Activated T-cell treated with anti-CD3 and anti-CD28 coated beads, Interleukin-2, amount 50 U/mL, for 72 hours (primary cell): Measurements from ENCODE around the gene TPP1. TPM values are rescaled to one million over a fixed set of nuclear protein-coding genes. Genes with fewer than 3 reads are reported as not detected.

Source experiments
- total RNA-seq, 2 donors: library from RNA; stranded (reverse); gene quantifications; one replicate each; pipeline ENCODE4 v1.2.3, GENCODE V29; 2022

The TPP1 gene
- total RNA-seq, 2 donors from 2014 or later = 56.0 to 62.1 TPM

Other genes with a start within 250 kb of the TPP1 start
- 10 to 100 TPM; 21.7 to 25.9 TPM for gene SMPD1, start 228.9 kb downstream of the TPP1 start, total RNA-seq
- gene APBB1, start 200.3 kb downstream of the TPP1 start, total RNA-seq = 10 to 100 TPM; 42.0 to 63.8 TPM
- gene HPX, start 178.4 kb downstream of the TPP1 start, total RNA-seq = 1 to 10 TPM; 1.2 to 1.6 TPM
- gene TRIM3, start 145.5 kb downstream of the TPP1 start, total RNA-seq = 1 to 10 TPM; 8.4 to 9.2 TPM
- gene ARFIP2, start 138.1 kb downstream of the TPP1 start, total RNA-seq = 10 to 100 TPM; 45.9 to 48.2 TPM
- 10 to 100 TPM; 32.7 to 35.1 TPM for gene TIMM10B, start 137.9 kb downstream of the TPP1 start, total RNA-seq
- gene DNHD1, start 122.1 kb downstream of the TPP1 start, total RNA-seq = 10 to 100 TPM; 38.5 to 44.4 TPM
- gene RRP8, start 15.8 kb downstream of the TPP1 start, total RNA-seq = 10 to 100 TPM; 25.0 to 31.5 TPM
- gene ILK, start 15.6 kb downstream of the TPP1 start, total RNA-seq = 100 to 1,000 TPM; 114 to 118 TPM
- gene TAF10, start 7.2 kb downstream of the TPP1 start, total RNA-seq = 100 to 1,000 TPM; 108 to 123 TPM
- 1 to 10 TPM; 2.1 to 2.9 TPM for gene DCHS1, start 36.4 kb upstream of the TPP1 start, total RNA-seq
- gene MRPL17, start 63.9 kb upstream of the TPP1 start, total RNA-seq = 10 to 100 TPM; 38.2 to 39.8 TPM
- gene OR2AG2, start 152.6 kb upstream of the TPP1 start, total RNA-seq = under 1 TPM in 1 of 2 donors, not detected in 1; 0.19 TPM
- not detected for gene OR2AG1, start 163.6 kb upstream of the TPP1 start, total RNA-seq
- gene OR6A2, start 180.3 kb upstream of the TPP1 start, total RNA-seq = under 1 TPM in 1 of 2 donors, not detected in 1; 0.07 TPM
- not detected for gene OR10A5, start 226.3 kb upstream of the TPP1 start, total RNA-seq
- gene OR10A2, start 243.6 kb upstream of the TPP1 start, total RNA-seq = not detected